Cardiac septum (tissue), 1 donor: ENCODE measurements around the gene EZH2. TPM values are rescaled to one million over a fixed set of nuclear protein-coding genes. Genes with fewer than 3 reads are reported as not detected.

Experiments used
- DNase-seq: peaks from one replicate; pipeline ENCODE4 v3.0.0-alpha.2; 2020; ENCODE audit warnings: low spot score
- intact Hi-C: fragments of 100-400 bp; cut with DNase I; formaldehyde crosslinking; loops from one replicate; pipeline ENCODE4 v1.14.0; 2022
- total RNA-seq: library from RNA; stranded (reverse); fragmentation: NEBNext Ultra II Directional; extraction: Animal tissue kit (Norgen Biotek cat#: 25700); gene quantifications from one replicate; pipeline ENCODE4 v1.2.1, GENCODE V29; 2021
- donor health status: DM: no; HTN: no; CAD: no.

EZH2 gene
- total RNA-seq, 1 donor from 2014 or later = 1.5 TPM

- DNase-seq = peak; percentile 38
- intact Hi-C loops = no loop called here
Measured at GRCh38 chr7:148905093-148905666, 21.1 kb upstream of the EZH2 start.

- intact Hi-C loops = no loop called here
- no peak for DNase-seq
Measured at GRCh38 chr7:148903504-148903903, 19.4 kb upstream of the EZH2 start.

- intact Hi-C loops = no loop called here
- peak; percentile 43 for DNase-seq
Measured at GRCh38 chr7:148901178-148901577, 17.1 kb upstream of the EZH2 start.

- peak; percentile 31 for DNase-seq
- intact Hi-C loops = no loop called here
Measured at GRCh38 chr7:148898845-148899484, 14.9 kb upstream of the EZH2 start.

GRCh38 chr7:148894591-148894990 is 10.5 kb upstream of the EZH2 start:
- DNase-seq = no peak
- intact Hi-C loops = no loop called here

GRCh38 chr7:148893071-148893470 is 9.0 kb upstream of the EZH2 start:
- intact Hi-C loops = no loop called here
- no peak for DNase-seq

- intact Hi-C loops = no loop called here
- peak; percentile 7 for DNase-seq
Measured at GRCh38 chr7:148888300-148888699, 4.2 kb upstream of the EZH2 start.

GRCh38 chr7:148886844-148887243 is 2.8 kb upstream of the EZH2 start:
- intact Hi-C loops = no loop called here

GRCh38 chr7:148884299-148885022 is 370 bp upstream of the EZH2 start:
- intact Hi-C loops = loop anchor here (2.0 kb wide), 2 partner anchors 56 to 186 kb away; partner anchors contain the start of gene CUL1
- DNase-seq = peak; percentile 95

More at GRCh38 chr7:148886844-148887243, 2.8 kb upstream of the EZH2 start:
- DNase-seq = no peak

- intact Hi-C loops = loop anchor here (2.0 kb wide), 2 partner anchors 57 to 185 kb away; partner anchors contain the start of gene CUL1
- DNase-seq = peak; percentile 81
Measured at GRCh38 chr7:148883266-148884048, 634 bp downstream of the EZH2 start.

- no peak for DNase-seq
- intact Hi-C loops = no loop called here
Measured at GRCh38 chr7:148882841-148883265, 1.2 kb downstream of the EZH2 start.

- intact Hi-C loops = no loop called here
- no peak for DNase-seq
Measured at GRCh38 chr7:148882192-148882591, 1.9 kb downstream of the EZH2 start.

- DNase-seq = no peak
- intact Hi-C loops = no loop called here
Measured at GRCh38 chr7:148878317-148878716, 5.8 kb downstream of the EZH2 start.

- no peak for DNase-seq
- intact Hi-C loops = no loop called here
Measured at GRCh38 chr7:148877517-148877916, 6.6 kb downstream of the EZH2 start.

GRCh38 chr7:148872188-148872587 is 11.9 kb downstream of the EZH2 start:
- no peak for DNase-seq
- intact Hi-C loops = no loop called here

- intact Hi-C loops = no loop called here
- DNase-seq = no peak
Measured at GRCh38 chr7:148871551-148871950, 12.5 kb downstream of the EZH2 start.

- no peak for DNase-seq
- intact Hi-C loops = no loop called here
Measured at GRCh38 chr7:148871030-148871429, 13.1 kb downstream of the EZH2 start.

GRCh38 chr7:148868378-148868674 is 15.8 kb downstream of the EZH2 start:
- intact Hi-C loops = no loop called here
- DNase-seq = no peak

- DNase-seq = no peak
- intact Hi-C loops = no loop called here
Measured at GRCh38 chr7:148867596-148868377, 16.3 kb downstream of the EZH2 start.
